Upper lobe of left lung (tissue), 6 donors: ENCODE measurements around the gene HMMR. TPM values are rescaled to one million over a fixed set of nuclear protein-coding genes. Genes with fewer than 3 reads are reported as not detected.

ENCODE experiments used
- ATAC-seq, 2 donors: fragments of 200-7000 bp; cut with Tn5 transposase; one replicate each; pipeline ENCODE4 v1.9.1; 2022; ENCODE audit warnings: mild to moderate bottlenecking in 2 of 2, moderate library complexity in 2 of 2; ENCODE audit not compliant: low FRiP score in 2 of 2
- DNase-seq, 2 donors: peaks; one replicate each; pipeline ENCODE4 v3.0.0-alpha.2; 2019 to 2020
- H3K27ac ChIP-seq, 4 donors: fragments of 200-600 bp; sonication (generic); one replicate each; pipeline ENCODE4 v1.5.1; 2016 to 2019
- H3K27me3 ChIP-seq, 4 donors: fragments of 200-600 bp; sonication (generic); one replicate each; pipeline ENCODE4 v1.5.1; 2017 to 2019
- H3K36me3 ChIP-seq, 4 donors: fragments of 200-600 bp; sonication (generic); one replicate each; pipeline ENCODE4 v1.5.1; 2016 to 2019
- H3K4me1 ChIP-seq, 4 donors: fragments of 200-600 bp; sonication (generic); one replicate each; pipeline ENCODE4 v1.5.1; 2018 to 2019
- H3K4me3 ChIP-seq, 4 donors: fragments of 200-600 bp; sonication (generic); one replicate each; pipeline ENCODE4 v1.5.1; 2017 to 2019; ENCODE audit warnings: mild to moderate bottlenecking in 2 of 4, moderate library complexity in 1 of 4
- H3K9me3 ChIP-seq, 4 donors: fragments of 200-600 bp; sonication (generic); one replicate each; pipeline ENCODE4 v1.5.1; 2018 to 2019
- CTCF ChIP-seq, 6 experiments: fragments of 450-650 bp in 4 of 6; fragments of 200-600 bp in 2 of 6; sonication (generic) in 2 of 6; IDR thresholded peaks; one replicate each; pipeline ENCODE4 v1.5.1; 2016 to 2019; ENCODE audit warnings: antibody characterized with exemption in 6 of 6
- EP300 ChIP-seq, 4 donors: sonication (generic); formaldehyde crosslinking; IDR thresholded peaks; one replicate each; pipeline ENCODE4 v1.5.1; 2017; ENCODE audit warnings: antibody characterized with exemption in 4 of 4, control low read depth in 2 of 4
- POLR2A ChIP-seq, 4 donors: fragments of 450-650 bp; IDR thresholded peaks; one replicate each; pipeline ENCODE4 v1.5.1; 2016 to 2017; ENCODE audit warnings: antibody characterized with exemption in 4 of 4, mild to moderate bottlenecking in 2 of 4
- POLR2AphosphoS5 ChIP-seq, 2 donors: sonication (generic); formaldehyde crosslinking; IDR thresholded peaks; one replicate each; pipeline ENCODE4 v1.5.1; 2017; ENCODE audit warnings: antibody characterized with exemption in 2 of 2
- WGBS, 2 donors: methylation state at CpG; one replicate each; pipeline ENCODE4 v1.1.5; 2017 to 2018; 5-methylcytosine and 5-hydroxymethylcytosine counted together
- total RNA-seq, 6 donors: library from RNA; depleted of rRNA in 4 of 6; stranded (reverse); fragments of >200 nt in 4 of 6; gene quantifications; one replicate each; pipeline versions ENCODE4 v1.1.0 to v1.2.1, GENCODE V29; 2016 to 2021
- donor health status: DM: no; HTN: no; CAD: no; lungs with moderate emphysema.
- donor health status: DM: no; HTN: yes; CAD: no; lungs with severe emphysema.

The HMMR gene
- total RNA-seq, 6 donors from 2014 or later, result 0.74 to 4.2 (median 1.9) TPM

GRCh38 chr5:163473635-163474243, 13.3 kb downstream of the HMMR start:
- H3K4me3 ChIP-seq, result no peak overlapping the region
- DNase-seq (no peak), ATAC-seq (no peak)
- no peaks in the 10 kb centered on the region for H3K36me3 ChIP-seq
- H3K9me3 ChIP-seq, result no peaks in the 10 kb centered on the region
- 81 to 96% methylated on average over 3 of the region's 3 CpGs for WGBS, 2 donors
- H3K4me1 ChIP-seq, result no peaks in the 10 kb centered on the region
- H3K27me3 ChIP-seq, result no peaks in the 10 kb centered on the region
- H3K27ac ChIP-seq, result no peak overlapping the region
- TF ChIP-seq POLR2AphosphoS5 (IDR thresholded peaks at IDR 0.05) (no peak), CTCF (IDR thresholded peaks at IDR 0.05) (peak in 2 of 6 experiments; percentile 30 to 42), POLR2A (IDR thresholded peaks at IDR 0.05) (no peak), EP300 (IDR thresholded peaks at IDR 0.05) (no peak)

GRCh38 chr5:163475411-163475810, 15.0 kb downstream of the HMMR start:
- Histone ChIP-seq H3K4me1 (no peaks in the 10 kb centered on the region), H3K4me3 (no peak overlapping the region), H3K27ac (no peak overlapping the region), H3K36me3 (no peaks in the 10 kb centered on the region), H3K27me3 (no peaks in the 10 kb centered on the region), H3K9me3 (no peaks in the 10 kb centered on the region)
- WGBS, 2 donors, result 69 to 76% methylated on average over 2 of the region's 2 CpGs
- no peak for ATAC-seq
- DNase-seq, result no peak
- TF ChIP-seq CTCF (IDR thresholded peaks at IDR 0.05) (no peak), EP300 (IDR thresholded peaks at IDR 0.05) (no peak), POLR2AphosphoS5 (IDR thresholded peaks at IDR 0.05) (no peak), POLR2A (IDR thresholded peaks at IDR 0.05) (no peak)

- Histone ChIP-seq H3K27me3 (no peaks in the 10 kb centered on the region), H3K4me1 (no peaks in the 10 kb centered on the region), H3K27ac (no peak overlapping the region), H3K36me3 (no peaks in the 10 kb centered on the region), H3K9me3 (no peaks in the 10 kb centered on the region), H3K4me3 (no peak overlapping the region)
- ATAC-seq, result no peak
- WGBS, 2 donors, result 90 to 95% methylated on average over 2 of the region's 2 CpGs
- DNase-seq, result no peak
- no peak for TF ChIP-seq CTCF (IDR thresholded peaks at IDR 0.05)
- no peak for TF ChIP-seq EP300 (IDR thresholded peaks at IDR 0.05)
- TF ChIP-seq POLR2AphosphoS5 (IDR thresholded peaks at IDR 0.05), result no peak
- TF ChIP-seq POLR2A (IDR thresholded peaks at IDR 0.05), result no peak
Measured at GRCh38 chr5:163478126-163478981, 17.9 kb downstream of the HMMR start.

GRCh38 chr5:163478982-163479271, 18.5 kb downstream of the HMMR start:
- Histone ChIP-seq H3K4me3 (no peak overlapping the region), H3K4me1 (no peaks in the 10 kb centered on the region)
- 95 to 100% methylated on average over 1 of the region's 1 CpG for WGBS, 2 donors

More at GRCh38 chr5:163478982-163479271, 18.5 kb downstream of the HMMR start:
- ATAC-seq (no peak), DNase-seq (no peak)
- Histone ChIP-seq H3K36me3 (no peaks in the 10 kb centered on the region), H3K27ac (no peak overlapping the region), H3K27me3 (no peaks in the 10 kb centered on the region), H3K9me3 (no peaks in the 10 kb centered on the region)
- TF ChIP-seq EP300 (IDR thresholded peaks at IDR 0.05) (no peak), POLR2AphosphoS5 (IDR thresholded peaks at IDR 0.05) (no peak), CTCF (IDR thresholded peaks at IDR 0.05) (no peak), POLR2A (IDR thresholded peaks at IDR 0.05) (no peak)
